GM19397 (cell line): ENCODE data around the gene CCNL2.
"Not testable (repeated sequence)": the region's sequence is repeated elsewhere in the genome, so short reads cannot be mapped to it uniquely, and the experiment has no call there.

ENCODE experiments used
- ATAC-seq: cut with Tn5 transposase; IDR thresholded peaks from one replicate; pipeline ENCODE4 v1.9.1; 2021; ENCODE audit warnings: mild to moderate bottlenecking, moderate library complexity; ENCODE audit not compliant: unreplicated experiment

Gene CCNL2

GRCh38 chr1:1401457-1402010 is 2.4 kb upstream of the CCNL2 start:
- no peak for ATAC-seq

GRCh38 chr1:1400576-1401456 is 1.7 kb upstream of the CCNL2 start:
- ATAC-seq = no peak

DNA sequence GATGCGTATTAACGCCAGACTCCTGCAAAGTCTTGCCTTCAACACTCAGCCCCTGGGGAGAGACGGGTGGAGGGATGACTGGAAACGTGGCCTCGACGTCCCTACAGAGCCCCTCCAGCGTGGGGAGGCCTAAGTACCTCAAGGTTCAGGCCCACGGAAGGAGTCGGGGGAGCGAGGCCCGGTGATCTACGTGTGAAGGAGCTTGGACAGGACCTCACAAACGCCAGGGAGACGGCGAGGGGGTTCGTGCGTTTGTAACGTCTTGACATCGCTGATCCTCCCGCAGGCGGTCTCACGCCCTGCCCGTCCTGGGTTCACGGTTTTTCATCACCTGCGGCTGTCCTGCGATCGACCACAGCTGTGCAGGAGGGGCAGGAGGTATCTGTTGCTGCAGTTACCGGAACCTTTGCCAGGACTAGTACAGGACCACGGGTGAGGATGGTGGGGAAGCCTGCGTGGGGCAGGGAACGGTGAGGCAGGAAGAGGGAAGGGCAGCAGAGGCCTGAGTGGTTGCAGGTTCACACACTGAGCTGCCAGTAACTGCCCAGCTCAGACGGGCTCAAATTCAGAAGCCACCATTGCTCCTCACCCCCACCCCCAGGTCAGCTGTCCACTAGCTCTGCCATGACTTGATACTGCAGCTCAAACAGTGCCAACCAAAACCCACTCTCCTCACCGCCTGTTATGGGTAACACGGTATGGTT is 889 bp upstream of the CCNL2 start:
- ATAC-seq = no peak

GRCh38 chr1:1398677-1399186 is 403 bp downstream of the CCNL2 start:
- ATAC-seq = no peak

GRCh38 chr1:1397839-1398523 is 1.2 kb downstream of the CCNL2 start:
- ATAC-seq = no peak

- ATAC-seq = no peak
Observed at GRCh38 chr1:1395166-1395565, 4.0 kb downstream of the CCNL2 start.

DNA sequence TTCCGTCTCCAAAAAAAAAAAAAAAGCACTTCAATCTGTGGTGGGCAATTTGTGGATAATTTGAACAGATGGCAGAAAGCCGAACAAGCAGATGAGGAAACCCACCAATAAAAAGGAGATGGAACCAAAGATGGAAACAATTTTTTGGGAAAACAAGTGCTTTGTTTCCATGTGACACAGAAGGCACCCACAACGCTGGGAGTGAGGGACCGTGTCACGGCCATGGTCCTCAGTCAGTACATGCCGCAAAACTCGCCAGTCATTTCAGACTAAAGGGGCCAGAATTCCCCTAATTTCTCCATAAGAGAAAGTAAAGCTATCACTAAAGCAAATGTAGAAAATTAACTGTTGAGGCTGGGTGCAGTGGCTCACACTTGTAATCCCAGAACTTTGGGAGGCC is 5.0 kb downstream of the CCNL2 start:
- ATAC-seq = no peak

- no peak for ATAC-seq
Observed at GRCh38 chr1:1393428-1393827, 5.7 kb downstream of the CCNL2 start.

- ATAC-seq = no peak
Observed at GRCh38 chr1:1393014-1393413, 6.1 kb downstream of the CCNL2 start.

GRCh38 chr1:1391225-1391624 is 7.9 kb downstream of the CCNL2 start:
- ATAC-seq = no peak

DNA sequence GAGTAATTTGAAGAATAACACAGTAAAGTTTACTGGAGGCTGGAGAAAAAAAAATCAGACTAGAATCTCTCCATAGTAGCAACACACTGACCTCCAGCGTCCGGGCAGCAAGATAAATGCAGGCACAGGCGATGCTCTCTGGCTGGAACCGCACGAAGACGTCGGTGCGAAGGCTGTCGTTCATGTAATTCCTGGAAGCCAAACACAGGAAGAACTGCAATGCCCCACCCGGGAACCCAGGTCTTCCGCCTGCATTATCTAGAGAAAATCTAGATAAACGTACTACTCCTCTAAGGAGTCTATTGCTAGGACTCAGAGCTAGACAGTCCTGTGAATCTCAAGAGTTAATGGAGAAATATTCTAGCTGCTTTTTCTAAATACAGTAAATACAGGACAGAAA is 8.5 kb downstream of the CCNL2 start:
- no peak for ATAC-seq

GRCh38 chr1:1388078-1388472 is 11.1 kb downstream of the CCNL2 start:
- ATAC-seq = no peak

- ATAC-seq = no peak
Observed at GRCh38 chr1:1387098-1388077, 11.7 kb downstream of the CCNL2 start.

DNA sequence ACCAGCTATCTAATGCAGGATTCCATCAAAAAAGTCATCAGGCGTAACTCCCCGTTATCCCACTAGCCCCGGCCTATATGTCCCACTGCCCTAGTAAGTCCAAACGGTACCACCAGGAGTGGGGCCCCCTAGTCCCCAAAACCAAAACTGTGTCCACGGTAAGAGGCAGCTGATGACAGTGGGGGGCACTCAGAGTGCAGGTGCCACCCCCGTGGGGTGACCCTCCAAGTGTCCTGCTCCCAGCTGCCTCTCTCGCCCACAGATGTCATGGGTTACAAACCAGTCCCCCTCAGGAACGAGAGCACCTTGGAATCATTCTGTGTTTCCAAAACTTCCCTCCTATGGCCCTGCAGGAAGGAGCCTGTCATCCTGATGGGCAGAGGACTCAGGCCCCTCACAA is 13.2 kb downstream of the CCNL2 start:
- ATAC-seq = no peak

- ATAC-seq = not testable (repeated sequence)
Observed at GRCh38 chr1:1385339-1385738, 13.8 kb downstream of the CCNL2 start.

DNA sequence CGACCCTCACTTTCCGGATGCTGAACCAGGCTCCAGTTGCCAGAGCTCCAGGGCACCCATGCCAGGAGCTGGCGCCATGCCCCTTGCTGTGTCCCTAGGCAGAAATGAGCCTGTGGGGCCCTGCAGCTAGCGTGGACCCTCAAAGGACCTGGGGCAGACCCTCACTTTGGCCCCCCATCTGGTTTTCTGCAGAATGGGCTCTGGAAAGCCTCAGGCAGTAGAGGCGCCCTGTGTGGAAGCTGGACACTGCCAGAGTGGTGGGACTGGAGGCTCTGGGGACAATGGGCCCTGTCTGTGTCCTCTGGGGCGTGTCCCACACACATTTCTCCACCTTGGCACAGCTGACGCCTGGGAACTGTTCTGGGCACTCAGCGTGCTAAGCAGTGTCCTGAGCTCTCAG is 17.8 kb downstream of the CCNL2 start:
- ATAC-seq = no peak

DNA sequence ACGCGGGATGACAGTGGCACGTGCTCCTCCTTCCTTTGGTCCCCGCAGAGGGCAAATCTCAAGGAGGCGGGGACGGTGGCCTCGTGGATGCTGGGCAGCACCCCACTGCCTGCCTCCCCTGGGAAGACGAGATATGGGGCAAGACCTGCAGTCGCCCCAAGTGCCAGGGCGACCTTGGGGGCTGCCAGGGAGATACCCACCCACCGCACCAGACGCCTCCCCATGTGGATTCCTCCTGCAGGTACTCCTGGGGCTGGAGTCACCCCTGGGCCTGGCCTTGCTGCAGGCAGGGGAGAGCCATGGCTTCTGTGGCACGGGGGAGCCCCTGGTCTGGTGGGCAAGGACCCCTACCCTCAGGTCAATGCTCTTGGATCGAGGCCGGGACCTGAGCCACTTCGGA is 18.3 kb downstream of the CCNL2 start:
- ATAC-seq = no peak

GRCh38 chr1:1377540-1378205 is 21.5 kb downstream of the CCNL2 start:
- ATAC-seq = no peak

DNA sequence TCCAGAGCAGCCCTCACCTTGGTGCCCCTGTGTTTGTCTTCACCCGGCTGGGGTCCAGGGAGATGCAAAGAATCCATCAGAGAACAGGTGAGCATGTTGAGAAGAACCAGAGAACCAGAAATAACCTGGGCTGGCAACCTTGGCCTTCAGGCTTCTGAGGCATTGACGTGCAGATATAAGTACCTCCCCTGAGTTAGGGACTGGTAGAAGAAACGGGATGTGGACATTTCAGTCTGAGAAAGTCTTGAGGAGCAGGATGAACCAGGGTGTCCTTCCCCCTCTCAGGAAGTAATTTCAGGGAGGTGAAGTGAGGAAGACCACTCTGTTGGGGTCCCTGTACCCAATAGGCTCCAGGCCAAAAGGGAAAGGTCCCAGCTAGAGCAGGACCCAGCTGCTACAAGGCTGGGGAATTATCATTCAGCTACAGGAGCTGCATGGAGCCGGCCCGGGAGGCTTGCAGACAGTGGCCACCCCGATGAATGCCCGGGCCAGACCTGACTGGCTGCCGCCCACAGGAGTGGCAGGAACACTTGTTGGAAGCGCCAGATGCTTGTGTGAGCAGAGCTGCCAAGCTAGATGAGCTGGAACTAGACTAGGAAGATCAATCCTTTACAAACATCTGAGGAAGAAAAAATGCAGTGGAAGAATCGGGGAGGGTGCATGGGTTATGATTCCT is 22.4 kb downstream of the CCNL2 start:
- ATAC-seq = no peak
